Measurements from ENCODE around the gene SUSD4.

- no peak for TF ChIP-seq CTCF (IDR thresholded peaks at IDR 0.05)
- TF ChIP-seq POLR2A (IDR thresholded peaks at IDR 0.05) = no peak
These were observed 47.3 kb upstream of the SUSD4 start for GRCh38 chr1:223411309-223411708.
